CD4-positive, CD25-positive, alpha-beta regulatory T cell (primary cell): ENCODE data around the gene H2BK1. TPM values are rescaled to one million over a fixed set of nuclear protein-coding genes. Genes with fewer than 3 reads are reported as not detected.

Source experiments
- ATAC-seq, 2 donors: fragments of 150-1000 bp; cut with Tn5 transposase; one replicate each; pipeline ENCODE4 v1.10.0; 2021; ENCODE audit warnings: low read depth in 2 of 2, moderate number of reproducible peaks in 2 of 2, moderate library complexity in 1 of 2
- DNase-seq, 3 donors: peaks; one replicate each; pipeline versions ENCODE4 v3.0.0 to v3.0.0-alpha.2; 2012 to 2022; ENCODE audit warnings: mixed read lengths in 1 of 3
- H3K27ac ChIP-seq: one replicate; pipeline ENCODE4 v1.7.0; 2013; ENCODE audit warnings: mild to moderate bottlenecking, low read length; ENCODE audit not compliant: insufficient read depth, poor library complexity, severe bottlenecking
- H3K27me3 ChIP-seq: one replicate; pipeline ENCODE4 v1.7.0; 2013; ENCODE audit warnings: low read length; ENCODE audit not compliant: control insufficient read depth, insufficient read depth
- H3K36me3 ChIP-seq: one replicate; pipeline ENCODE4 v1.7.0; 2013; ENCODE audit warnings: mild to moderate bottlenecking, low read length, moderate library complexity; ENCODE audit not compliant: control insufficient read depth, insufficient read depth
- H3K4me1 ChIP-seq: 2 replicates; pipeline ENCODE4 v1.7.0; 2013; ENCODE audit warnings: mild to moderate bottlenecking, low read length; ENCODE audit not compliant: insufficient read depth, control insufficient read depth, poor library complexity, severe bottlenecking
- H3K4me3 ChIP-seq: one replicate; pipeline ENCODE4 v1.7.0; 2013; ENCODE audit warnings: low read depth, mild to moderate bottlenecking, low read length, moderate library complexity
- H3K9me3 ChIP-seq, 2 experiments: 1 replicate in 1 of 2; 2 replicates in 1 of 2; pipeline ENCODE4 v1.7.0; 2013; ENCODE audit warnings: low read length in 2 of 2, mild to moderate bottlenecking in 1 of 2, moderate library complexity in 1 of 2; ENCODE audit not compliant: control insufficient read depth in 2 of 2
- H3K27ac Mint-ChIP-seq, 3 donors: one replicate each; pipeline ENCODE4 v1.8.0; 2020 to 2022; ENCODE audit warnings: mild to moderate bottlenecking in 3 of 3, mixed read lengths in 3 of 3, moderate library complexity in 2 of 3
- H3K27me3 Mint-ChIP-seq: one replicate; pipeline ENCODE4 v1.8.0; 2022; ENCODE audit warnings: mild to moderate bottlenecking, mixed read lengths
- H3K36me3 Mint-ChIP-seq: one replicate; pipeline ENCODE4 v1.8.0; 2020; ENCODE audit warnings: mixed read lengths
- H3K4me1 Mint-ChIP-seq, 4 donors: one replicate each; pipeline ENCODE4 v1.8.0; 2020 to 2022; ENCODE audit warnings: mixed read lengths in 4 of 4, mild to moderate bottlenecking in 1 of 4
- H3K4me3 Mint-ChIP-seq, 4 donors: one replicate each; pipeline ENCODE4 v1.8.0; 2020 to 2022; ENCODE audit warnings: mild to moderate bottlenecking in 4 of 4, mixed read lengths in 4 of 4, moderate library complexity in 3 of 4
- H3K9me3 Mint-ChIP-seq, 7 donors: one replicate each; pipeline ENCODE4 v1.8.0; 2020 to 2022; ENCODE audit warnings: mixed read lengths in 7 of 7, mild to moderate bottlenecking in 3 of 7, moderate library complexity in 2 of 7
- polyA plus RNA-seq, 4 donors: library from polyadenylated mRNA; unstranded; fragments of 300-500 nt; fragmentation: Illumina TruSeq; gene quantifications; one replicate each; pipeline ENCODE4 v1.2.3, GENCODE V29; 2021
- total RNA-seq: library from RNA; stranded (reverse); gene quantifications from one replicate; pipeline ENCODE4 v1.2.3, GENCODE V29; 2022

Gene H2BK1
- total and polyA plus RNA-seq, 5 donors from 2014 or later = 3.8 TPM; not detected in 4

GRCh38 chr7:151247611-151248345 is 37.5 kb upstream of the H2BK1 start:
- Mint-ChIP-seq H3K4me3 (peak overlapping the region in 3 of 4 donors; percentile 78 to 84 (median 78)), H3K27me3 (peaks cover 76% of the 10 kb centered on the region), H3K36me3 (no peaks in the 10 kb centered on the region), H3K9me3 (peaks cover 0 to 3% (median 0%) of the 10 kb centered on the region in 7 donors), H3K27ac (no peak overlapping the region), H3K4me1 (peaks cover 5 to 74% (median 21%) of the 10 kb centered on the region in 4 donors)
- Histone ChIP-seq H3K27me3 (peaks cover 20% of the 10 kb centered on the region), H3K27ac (no peak overlapping the region), H3K4me3 (no peak overlapping the region), H3K36me3 (no peaks in the 10 kb centered on the region), H3K9me3 (no peaks in the 10 kb centered on the region), H3K4me1 (peaks cover 55% of the 10 kb centered on the region)
- ATAC-seq (no peak), DNase-seq (no peak)

- Histone ChIP-seq H3K27me3 (peaks cover 20% of the 10 kb centered on the region), H3K27ac (no peak overlapping the region), H3K9me3 (no peaks in the 10 kb centered on the region), H3K4me1 (peaks cover 54% of the 10 kb centered on the region), H3K4me3 (no peak overlapping the region), H3K36me3 (no peaks in the 10 kb centered on the region)
- Mint-ChIP-seq H3K27ac (no peak overlapping the region), H3K9me3 (peaks cover 0 to 3% (median 0%) of the 10 kb centered on the region in 7 donors), H3K4me1 (peaks cover 5 to 69% (median 21%) of the 10 kb centered on the region in 4 donors), H3K27me3 (peaks cover 68% of the 10 kb centered on the region), H3K4me3 (peak overlapping the region; percentile 52 to 84 (median 70)), H3K36me3 (no peaks in the 10 kb centered on the region)
- ATAC-seq (no peak), DNase-seq (no peak)
These were observed 36.7 kb upstream of the H2BK1 start for GRCh38 chr7:151246851-151247580.

GRCh38 chr7:151246102-151246850 is 36.0 kb upstream of the H2BK1 start:
- H3K4me1 ChIP-seq = peaks cover 52% of the 10 kb centered on the region
- H3K9me3 Mint-ChIP-seq = peaks cover 0 to 3% (median 0%) of the 10 kb centered on the region in 7 donors
- no peak overlapping the region for H3K4me3 ChIP-seq
- ATAC-seq (no peak), DNase-seq (no peak)
- H3K4me1 Mint-ChIP-seq = peaks cover 5 to 68% (median 21%) of the 10 kb centered on the region in 4 donors
- H3K9me3 ChIP-seq = no peaks in the 10 kb centered on the region
- no peaks in the 10 kb centered on the region for H3K36me3 Mint-ChIP-seq
- peaks cover 66% of the 10 kb centered on the region for H3K27me3 Mint-ChIP-seq
- H3K27me3 ChIP-seq = peaks cover 20% of the 10 kb centered on the region
- no peaks in the 10 kb centered on the region for H3K36me3 ChIP-seq
- H3K4me3 Mint-ChIP-seq = peak overlapping the region; percentile 54 to 71 (median 63)
- H3K27ac ChIP-seq = no peak overlapping the region
- no peak overlapping the region for H3K27ac Mint-ChIP-seq

- Histone ChIP-seq H3K9me3 (no peaks in the 10 kb centered on the region), H3K4me3 (no peak overlapping the region), H3K27ac (no peak overlapping the region), H3K27me3 (peaks cover 13% of the 10 kb centered on the region), H3K4me1 (peaks cover 52% of the 10 kb centered on the region), H3K36me3 (no peaks in the 10 kb centered on the region)
- H3K27me3 Mint-ChIP-seq = peaks cover 58% of the 10 kb centered on the region
- peaks cover 5 to 60% (median 20%) of the 10 kb centered on the region in 4 donors for H3K4me1 Mint-ChIP-seq
- peak; percentile 64 to 72 for ATAC-seq
- H3K36me3 Mint-ChIP-seq = no peaks in the 10 kb centered on the region
- H3K4me3 Mint-ChIP-seq = peak overlapping the region; percentile 54 to 87 (median 63)
- peak; percentile 51 to 66 (median 57) for DNase-seq
- peaks cover 0 to 2% (median 0%) of the 10 kb centered on the region in 7 donors for H3K9me3 Mint-ChIP-seq
- H3K27ac Mint-ChIP-seq = no peak overlapping the region
These were observed 35.2 kb upstream of the H2BK1 start for GRCh38 chr7:151245360-151246101.

GRCh38 chr7:151244841-151245346 is 34.6 kb upstream of the H2BK1 start:
- H3K9me3 Mint-ChIP-seq = peaks cover 0 to 2% (median 0%) of the 10 kb centered on the region in 7 donors
- Histone ChIP-seq H3K9me3 (no peaks in the 10 kb centered on the region), H3K27me3 (peaks cover 10% of the 10 kb centered on the region), H3K4me3 (no peak overlapping the region), H3K36me3 (no peaks in the 10 kb centered on the region), H3K4me1 (peaks cover 52% of the 10 kb centered on the region), H3K27ac (no peak overlapping the region)
- H3K36me3 Mint-ChIP-seq = no peaks in the 10 kb centered on the region
- H3K4me3 Mint-ChIP-seq = peak overlapping the region; percentile 41 to 91 (median 78)
- no peak overlapping the region for H3K27ac Mint-ChIP-seq
- H3K27me3 Mint-ChIP-seq = peaks cover 52% of the 10 kb centered on the region
- no peak for ATAC-seq
- no peak for DNase-seq
- peaks cover 5 to 54% (median 21%) of the 10 kb centered on the region in 4 donors for H3K4me1 Mint-ChIP-seq

- H3K27me3 Mint-ChIP-seq = peaks cover 46% of the 10 kb centered on the region
- ATAC-seq = no peak
- H3K27me3 ChIP-seq = peaks cover 9% of the 10 kb centered on the region
- no peaks in the 10 kb centered on the region for H3K36me3 Mint-ChIP-seq
- DNase-seq = peak; percentile 33 to 74 (median 54)
- H3K4me1 ChIP-seq = peaks cover 50% of the 10 kb centered on the region
- peaks cover 0 to 2% (median 0%) of the 10 kb centered on the region in 7 donors for H3K9me3 Mint-ChIP-seq
- no peak overlapping the region for H3K4me3 ChIP-seq
- H3K4me3 Mint-ChIP-seq = peak overlapping the region; percentile 41 to 91 (median 82)
- peaks cover 5 to 50% (median 20%) of the 10 kb centered on the region in 4 donors for H3K4me1 Mint-ChIP-seq
- no peak overlapping the region for H3K27ac Mint-ChIP-seq
- H3K27ac ChIP-seq = no peak overlapping the region
- no peaks in the 10 kb centered on the region for H3K9me3 ChIP-seq
- H3K36me3 ChIP-seq = no peaks in the 10 kb centered on the region
These were observed 34.0 kb upstream of the H2BK1 start for GRCh38 chr7:151244196-151244840.
